K562 (cell line): ENCODE data around the gene IL25. TPM values are rescaled to one million over a fixed set of nuclear protein-coding genes. Genes with fewer than 3 reads are reported as not detected.
"Not testable (repeated sequence)": the region's sequence is repeated elsewhere in the genome, so short reads cannot be mapped to it uniquely, and the experiment has no call there.

Experiments
- ATAC-seq: fragments of 200-7000 bp; cut with Tn5 transposase; 3 replicates; pipeline ENCODE4 v1.9.1; 2020; ENCODE audit warnings: moderate library complexity
- BruUV-seq: library from RNA; stranded (reverse); fragments of 400-500 nt; replicated peaks from 2 replicates; lab custom pipeline; 2021; lab: Mats Ljungman, UMichigan
- CTCF ChIA-PET: fragments of 300-600 bp; formaldehyde crosslinking; extraction: SDS; loops from one replicate; lab custom pipeline; 2021; ENCODE audit warnings: low intra/inter-chr PET ratio; lab: Yijun Ruan, JAX
- POLR2A ChIA-PET: fragments of 300-600, 350-650 bp; sonication (Branson Sonifier 250); formaldehyde crosslinking; extraction: SDS; loops from one replicate; lab custom pipeline; 2021; ENCODE audit warnings: antibody characterized with exemption, inconsistent platforms; lab: Yijun Ruan, JAX
- DNase-seq, 4 experiments: peaks; one replicate each; pipeline versions ENCODE4 v3.0.0 to v3.0.0-alpha.2; 2011 to 2018; ENCODE audit warnings: low spot score in 3 of 4, mixed read lengths in 3 of 4; ENCODE audit errors: extremely low read depth in 1 of 4
- FAIRE-seq: peaks from 2 replicates; lab custom pipeline; 2011; peaks lifted over from hg19 to GRCh38; lab: Jason Lieb, UNC
- H2AFZ ChIP-seq: 2 replicates; pipeline ENCODE4 v1.6.0; 2011; ENCODE audit warnings: low read depth, low read length, control low read depth, inconsistent platforms
- H3K27ac ChIP-seq: fragments of 200-600 bp; 3 replicates; pipeline ENCODE4 v1.8.0; 2011; ENCODE audit warnings: low read depth, mild to moderate bottlenecking, control low read depth, inconsistent platforms, low read length, moderate library complexity, mixed read lengths; ENCODE audit errors: extremely low read depth
- H3K27me3 ChIP-seq, 2 experiments: fragments of 300-600 bp in 1 of 2; 2 replicates in 1 of 2; 3 replicates in 1 of 2; pipeline versions ENCODE4 v1.6.0 to v1.8.0; 2011; ENCODE audit warnings: inconsistent platforms in 2 of 2, low read length in 2 of 2, mild to moderate bottlenecking in 1 of 2, mixed read lengths in 1 of 2, moderate library complexity in 1 of 2; ENCODE audit not compliant: control insufficient read depth in 2 of 2, insufficient read depth in 2 of 2
- H3K36me3 ChIP-seq: fragments of 300-600 bp; 3 replicates; pipeline ENCODE4 v1.8.0; 2011; ENCODE audit warnings: mild to moderate bottlenecking, low read length, inconsistent platforms; ENCODE audit not compliant: control insufficient read depth, insufficient read depth
- H3K4me1 ChIP-seq, 2 experiments: fragments of 200-600 bp in 1 of 2; replicated peaks in 1 of 2; 2 replicates in 1 of 2; 3 replicates in 1 of 2; pipeline versions ENCODE4 v1.5.1 to v1.8.0; 2011; ENCODE audit warnings: inconsistent platforms in 2 of 2, low read length in 2 of 2, mild to moderate bottlenecking in 1 of 2, mixed read lengths in 1 of 2, moderate library complexity in 1 of 2; ENCODE audit not compliant: control insufficient read depth in 2 of 2, insufficient read depth in 2 of 2
- H3K4me2 ChIP-seq: 2 replicates; pipeline ENCODE4 v1.6.1; 2011; ENCODE audit warnings: low read length, control low read depth, inconsistent platforms, mixed read lengths; ENCODE audit not compliant: insufficient read depth
- H3K4me3 ChIP-seq: fragments of 200-600 bp; sonication (generic), shearing (Covaris generic); 2 replicates; pipeline ENCODE4 v1.5.1; 2016; ENCODE audit warnings: control low read depth, inconsistent platforms
- H3K79me2 ChIP-seq: fragments of 200-600 bp; 3 replicates; pipeline ENCODE4 v1.8.0; 2011; ENCODE audit warnings: low read length, inconsistent platforms; ENCODE audit not compliant: control insufficient read depth, insufficient read depth
- H3K9ac ChIP-seq, 2 experiments: 2 replicates each; pipeline versions ENCODE4 v1.6.0 to v1.6.1; 2011; ENCODE audit warnings: low read depth in 2 of 2, low read length in 2 of 2, control low read depth in 1 of 2, inconsistent platforms in 1 of 2, mild to moderate bottlenecking in 1 of 2, mixed read lengths in 1 of 2; ENCODE audit not compliant: insufficient read depth in 1 of 2
- H3K9me1 ChIP-seq: one replicate; pipeline ENCODE4 v1.6.0; 2011; ENCODE audit warnings: inconsistent platforms, mild to moderate bottlenecking, low read length, moderate library complexity; ENCODE audit not compliant: control insufficient read depth, insufficient read depth
- H3K9me3 ChIP-seq: replicated peaks from 2 replicates; pipeline ENCODE4 v1.5.1; 2011; ENCODE audit warnings: low read depth, low read length, inconsistent platforms; ENCODE audit not compliant: control insufficient read depth, insufficient read depth
- H4K20me1 ChIP-seq: replicated peaks from 2 replicates; pipeline ENCODE4 v1.6.1; 2011; ENCODE audit warnings: low read length, inconsistent platforms, mixed read lengths; ENCODE audit not compliant: control insufficient read depth, insufficient read depth
- ATF1 ChIP-seq, 2 experiments: fragments of 450-650 bp in 1 of 2; IDR thresholded peaks; 2 replicates each; pipeline ENCODE4 v1.6.1; 2016; ENCODE audit warnings: missing compliant biosample characterization in 1 of 2, missing genetic modification characterization in 1 of 2
- ATF3 ChIP-seq, 2 experiments: fragments of 450-650 bp in 1 of 2; sonication (generic) in 1 of 2; formaldehyde crosslinking in 1 of 2; IDR thresholded peaks in 1 of 2; conservative IDR thresholded peaks in 1 of 2; 2 replicates each; pipeline versions ENCODE4 v1.6.1 to v1.8.1; 2016 to 2023; ENCODE audit warnings: mild to moderate bottlenecking in 2 of 2, moderate library complexity in 2 of 2, inconsistent platforms in 1 of 2, missing genetic modification reagents in 1 of 2
- ATF7 ChIP-seq: fragments of 450-650 bp; IDR thresholded peaks from 2 replicates; pipeline ENCODE4 v1.7.1; 2014; ENCODE audit warnings: mild to moderate bottlenecking, moderate library complexity
- NRF1 ChIP-seq, 2 experiments: fragments of 450-650 bp; IDR thresholded peaks in 1 of 2; conservative IDR thresholded peaks in 1 of 2; 2 replicates each; pipeline ENCODE4 v1.6.1; 2014; ENCODE audit warnings: mild to moderate bottlenecking in 2 of 2
- WGBS: fragments of 100-300 bp; shearing (Covaris generic); methylation state at CpG from one replicate; pipeline ENCODE4 v1.1.6; 2016; ENCODE audit warnings: low coverage, mixed read lengths; ENCODE audit not compliant: insufficient coverage; ENCODE audit errors: missing lambda C conversion rate; 5-methylcytosine and 5-hydroxymethylcytosine counted together
- in situ Hi-C: fragments of 300-500 bp; cut with MboI; formaldehyde crosslinking; loops from 4 replicates; pipeline ENCODE4 v1.15.0; 2018; ENCODE audit warnings: inconsistent platforms, mixed read lengths
- intact Hi-C: fragments of 100-400 bp; cut with micrococcal nuclease; formaldehyde crosslinking; loops from 2 replicates; pipeline ENCODE4 v1.14.2; 2022
- polyA plus RNA-seq, 8 experiments: library from polyadenylated mRNA; depleted of rRNA in 4 of 8; stranded (reverse) in 5 of 8; unstranded in 3 of 8; fragments of >200 nt; fragmentation: Nextera tagmentation in 2 of 8; fragmentation: Illumina TruSeq in 1 of 8; extraction: Ambion mirVana in 2 of 8; extraction: Trizol in 1 of 8; gene quantifications; 2 replicates each; pipeline versions ENCODE4 v1.2.1 to v1.2.3, GENCODE V29; 2011 to 2014; ENCODE audit warnings: inconsistent platforms in 1 of 8, missing spikeins in 1 of 8
- total RNA-seq, 7 experiments: library from RNA; depleted of rRNA in 6 of 7; stranded (reverse); fragments of >200 nt in 6 of 7; fragmentation: Illumina TruSeq in 2 of 7; extraction: Trizol in 2 of 7; gene quantifications; 2 replicates each; pipeline versions ENCODE4 v1.2.1 to v1.2.3, GENCODE V29; 2011 to 2021; ENCODE audit warnings: low replicate concordance in 1 of 7

IL25 gene
- total and polyA plus RNA-seq, 9 of the 15 experiments (the other 6 are each of a cell fraction or from before 2014, with no cell fraction given), result not detected

- CTCF ChIA-PET, result not testable (repeated sequence)
Observed at GRCh38 chr14:23389871-23390270, 17.3 kb downstream of the IL25 start.

More at GRCh38 chr14:23389871-23390270, 17.3 kb downstream of the IL25 start:
- H3K79me2 ChIP-seq; H3K4me1 ChIP-seq; H3K27ac ChIP-seq; H3K4me2 ChIP-seq; H2AFZ ChIP-seq; H3K9ac ChIP-seq; H3K36me3 ChIP-seq; BruUV-seq; H4K20me1 ChIP-seq; intact Hi-C loops; H3K9me1 ChIP-seq; H3K9me3 ChIP-seq; H3K4me3 ChIP-seq; POLR2A ChIA-PET; FAIRE-seq; DNase-seq; TF ChIP-seq ATF1 (CRISPR knock-in tag; IDR thresholded peaks at IDR 0.05); ATF3 (CRISPR knock-in tag; conservative IDR thresholded peaks at IDR 0.05): not testable (repeated sequence)
- TF ChIP-seq ATF1 (tag; IDR thresholded peaks at IDR 0.05) (peak; percentile 42; the same call in 1 of the 2 replicates), ATF7 (peak; percentile 94), NRF1 (conservative IDR thresholded peaks at IDR 0.05 in 1 of 2, IDR thresholded peaks at IDR 0.05 in 1 of 2) (peak in 1 of 2 experiments; percentile 17; a peak in 1 of 4 replicates), ATF3 (IDR thresholded peaks at IDR 0.05) (peak; percentile 94)
- in situ Hi-C loops, result loop anchor here (10.0 kb wide), 1 partner anchor 125 kb away; no protein-coding TSS in a partner anchor
- peak; percentile 54; the same call in 2 of the 3 replicates for ATAC-seq
- 0% methylated on average over 1 of the region's 19 CpGs for WGBS
- peaks cover 31 to 69% of the 10 kb centered on the region in 2 experiments; a peak in 3 of 5 replicates for H3K27me3 ChIP-seq
